Measurements from ENCODE around the gene RNF31.
A peak's percentile ranks its signal among the peaks of the same experiment; 100 is the strongest.

RNF31 gene

GRCh38 chr14:24108336-24108874 lies 38.9 kb upstream of the RNF31 start:
- Histone ChIP-seq H3K4me3 (ENCODE audit: low read length) (no peak overlapping the region), H3K4me1 (ENCODE audit: control insufficient read depth, insufficient read depth, low read length) (peaks cover 2% of the 10 kb centered on the region), H3K9me3 (ENCODE audit: control insufficient read depth, low read length) (no peaks in the 10 kb centered on the region), H3K36me3 (ENCODE audit: control insufficient read depth, insufficient read depth, low read length, severe bottlenecking) (peaks cover 12% of the 10 kb centered on the region), H3K9ac (ENCODE audit: low read length) (no peak overlapping the region), H3K27me3 (replicated peaks; ENCODE audit: control insufficient read depth, insufficient read depth, low read length) (no peaks in the 10 kb centered on the region)
- no peak for DNase-seq (ENCODE audit: low read depth)

DNA sequence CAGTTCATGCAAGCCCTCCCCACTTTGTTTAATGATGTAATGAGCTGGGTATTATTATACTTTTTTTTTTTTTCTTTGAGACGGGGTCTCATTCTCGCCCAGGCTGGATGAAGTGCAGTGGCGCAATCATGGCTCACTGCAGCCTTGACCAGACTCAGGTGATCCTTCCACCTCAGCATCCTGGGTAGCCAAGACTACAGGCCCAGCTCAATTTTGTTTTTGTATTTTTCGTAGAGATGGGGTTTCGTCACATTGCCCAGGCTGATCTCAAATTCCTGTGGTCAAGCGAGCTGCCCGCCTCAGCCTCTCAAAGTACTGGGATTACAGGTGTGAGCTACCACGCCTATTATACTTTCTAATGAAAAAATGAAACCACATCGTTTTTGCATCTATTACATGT lies 37.2 kb upstream of the RNF31 start:
- DNase-seq (ENCODE audit: low read depth): no peak
- H3K9ac ChIP-seq (ENCODE audit: low read length): no peak overlapping the region
- no peak overlapping the region for H3K4me3 ChIP-seq (ENCODE audit: low read length)
- H3K4me1 ChIP-seq (ENCODE audit: control insufficient read depth, insufficient read depth, low read length): peaks cover 5% of the 10 kb centered on the region
- no peaks in the 10 kb centered on the region for H3K27me3 ChIP-seq (replicated peaks; ENCODE audit: control insufficient read depth, insufficient read depth, low read length)
- no peaks in the 10 kb centered on the region for H3K9me3 ChIP-seq (ENCODE audit: control insufficient read depth, low read length)
- H3K36me3 ChIP-seq (ENCODE audit: control insufficient read depth, insufficient read depth, low read length, severe bottlenecking): no peaks in the 10 kb centered on the region

GRCh38 chr14:24110523-24110922 lies 36.8 kb upstream of the RNF31 start:
- no peak overlapping the region for H3K4me3 ChIP-seq (ENCODE audit: low read length)
- no peaks in the 10 kb centered on the region for H3K9me3 ChIP-seq (ENCODE audit: control insufficient read depth, low read length)
- no peak overlapping the region for H3K9ac ChIP-seq (ENCODE audit: low read length)
- H3K27me3 ChIP-seq (replicated peaks; ENCODE audit: control insufficient read depth, insufficient read depth, low read length): no peaks in the 10 kb centered on the region
- peaks cover 7% of the 10 kb centered on the region for H3K4me1 ChIP-seq (ENCODE audit: control insufficient read depth, insufficient read depth, low read length)
- no peaks in the 10 kb centered on the region for H3K36me3 ChIP-seq (ENCODE audit: control insufficient read depth, insufficient read depth, low read length, severe bottlenecking)
- DNase-seq (ENCODE audit: low read depth): no peak

DNA sequence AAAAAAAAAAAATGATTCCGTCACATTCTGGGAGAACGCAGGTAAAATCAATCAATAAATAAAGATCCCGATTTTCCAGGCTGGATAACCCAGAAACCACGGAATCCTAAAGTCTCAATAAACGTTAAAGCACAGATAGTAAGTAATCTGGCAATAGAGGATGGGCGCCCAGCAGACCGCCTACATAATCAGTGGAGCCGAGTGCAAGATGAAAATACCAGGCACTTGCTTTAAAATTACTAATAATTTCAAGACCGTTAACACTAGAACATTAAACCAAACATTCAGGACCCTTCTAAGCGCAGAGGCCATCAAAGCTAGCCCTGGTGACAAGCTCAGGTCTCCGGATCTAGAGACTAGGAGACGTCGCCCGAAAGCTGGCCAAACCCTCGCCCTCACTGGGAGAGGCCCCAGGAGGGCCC lies 33.9 kb upstream of the RNF31 start:
- Histone ChIP-seq H3K9ac (ENCODE audit: low read length) (peak overlapping the region; percentile 95), H3K36me3 (ENCODE audit: control insufficient read depth, insufficient read depth, low read length, severe bottlenecking) (peaks cover 14% of the 10 kb centered on the region), H3K4me3 (ENCODE audit: low read length) (peak overlapping the region; percentile 87), H3K4me1 (ENCODE audit: control insufficient read depth, insufficient read depth, low read length) (peaks cover 15% of the 10 kb centered on the region), H3K9me3 (ENCODE audit: control insufficient read depth, low read length) (no peaks in the 10 kb centered on the region), H3K27me3 (replicated peaks; ENCODE audit: control insufficient read depth, insufficient read depth, low read length) (no peaks in the 10 kb centered on the region)
- no peak for DNase-seq (ENCODE audit: low read depth)

DNA sequence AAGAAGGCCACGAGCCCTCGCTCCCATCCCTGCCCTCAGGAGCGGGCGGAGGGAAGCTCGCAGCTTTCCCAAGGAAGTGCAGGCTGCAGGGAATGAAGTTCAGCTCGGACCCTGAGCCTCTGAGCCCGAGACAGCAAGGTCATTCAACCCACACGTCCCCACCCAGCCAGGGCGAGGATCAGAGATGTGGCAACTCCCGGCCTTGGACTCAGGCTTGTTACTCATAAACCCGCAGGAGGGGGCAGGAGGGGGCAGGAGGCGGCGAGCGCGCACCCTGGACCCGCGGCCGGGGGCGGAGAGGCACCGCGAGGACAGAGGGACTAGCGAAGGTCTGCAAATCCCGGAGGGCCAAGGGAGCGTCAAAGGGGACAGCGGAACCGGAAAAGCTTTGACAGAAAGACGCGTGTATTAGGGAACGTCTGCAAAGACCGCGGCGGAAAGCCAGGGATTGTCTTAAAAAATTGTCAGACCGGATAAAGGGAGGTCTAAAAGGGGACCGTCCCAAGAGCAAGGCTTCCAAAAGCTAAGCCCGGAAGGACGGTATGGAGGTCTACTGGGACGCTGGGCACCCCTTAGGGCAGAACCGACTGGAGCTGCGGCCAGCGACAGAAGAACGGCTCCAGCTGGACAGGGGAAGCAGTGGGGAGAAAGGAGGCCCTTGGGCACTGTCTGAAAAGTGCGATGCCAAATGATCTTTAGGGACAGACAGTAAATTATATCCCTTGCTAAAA lies 33.3 kb upstream of the RNF31 start:
- peak overlapping the region; percentile 87 for H3K4me3 ChIP-seq (ENCODE audit: low read length)
- no peaks in the 10 kb centered on the region for H3K27me3 ChIP-seq (replicated peaks; ENCODE audit: control insufficient read depth, insufficient read depth, low read length)
- no peaks in the 10 kb centered on the region for H3K9me3 ChIP-seq (ENCODE audit: control insufficient read depth, low read length)
- peak; percentile 93 for DNase-seq (ENCODE audit: low read depth)
- peak overlapping the region; percentile 95 for H3K9ac ChIP-seq (ENCODE audit: low read length)
- H3K36me3 ChIP-seq (ENCODE audit: control insufficient read depth, insufficient read depth, low read length, severe bottlenecking): peaks cover 19% of the 10 kb centered on the region
- H3K4me1 ChIP-seq (ENCODE audit: control insufficient read depth, insufficient read depth, low read length): peaks cover 15% of the 10 kb centered on the region

GRCh38 chr14:24114532-24115421 lies 32.5 kb upstream of the RNF31 start, which contains the start of the genes DCAF11 and NRL:
Gene DCAF11 (plus strand): TSS chr14:24114777. CDS start chr14:24115595, 818 bp downstream.
Gene NRL (minus strand): TSS chr14:24114949. CDS start chr14:24082848, 32,101 bp downstream.
- H3K4me1 ChIP-seq (ENCODE audit: control insufficient read depth, insufficient read depth, low read length): peaks cover 15% of the 10 kb centered on the region
- peak within 1 kb of the TSS; percentile 95 for H3K9ac ChIP-seq (ENCODE audit: low read length)
- peak within 1 kb of the TSS; percentile 87 for H3K4me3 ChIP-seq (ENCODE audit: low read length)
- H3K27me3 ChIP-seq (replicated peaks; ENCODE audit: control insufficient read depth, insufficient read depth, low read length): no peaks in the 10 kb centered on the region
- H3K9me3 ChIP-seq (ENCODE audit: control insufficient read depth, low read length): no peaks in the 10 kb centered on the region
- peaks cover 27% of the 10 kb centered on the region for H3K36me3 ChIP-seq (ENCODE audit: control insufficient read depth, insufficient read depth, low read length, severe bottlenecking)
- DNase-seq (ENCODE audit: low read depth): peak; percentile 99

GRCh38 chr14:24115422-24116127 lies 31.7 kb upstream of the RNF31 start:
- H3K27me3 ChIP-seq (replicated peaks; ENCODE audit: control insufficient read depth, insufficient read depth, low read length): no peaks in the 10 kb centered on the region
- H3K9me3 ChIP-seq (ENCODE audit: control insufficient read depth, low read length): no peaks in the 10 kb centered on the region
- peak overlapping the region; percentile 95 for H3K9ac ChIP-seq (ENCODE audit: low read length)
- no peak for DNase-seq (ENCODE audit: low read depth)
- H3K36me3 ChIP-seq (ENCODE audit: control insufficient read depth, insufficient read depth, low read length, severe bottlenecking): peaks cover 31% of the 10 kb centered on the region
- peaks cover 15% of the 10 kb centered on the region for H3K4me1 ChIP-seq (ENCODE audit: control insufficient read depth, insufficient read depth, low read length)
- peak overlapping the region; percentile 87 for H3K4me3 ChIP-seq (ENCODE audit: low read length)

DNA sequence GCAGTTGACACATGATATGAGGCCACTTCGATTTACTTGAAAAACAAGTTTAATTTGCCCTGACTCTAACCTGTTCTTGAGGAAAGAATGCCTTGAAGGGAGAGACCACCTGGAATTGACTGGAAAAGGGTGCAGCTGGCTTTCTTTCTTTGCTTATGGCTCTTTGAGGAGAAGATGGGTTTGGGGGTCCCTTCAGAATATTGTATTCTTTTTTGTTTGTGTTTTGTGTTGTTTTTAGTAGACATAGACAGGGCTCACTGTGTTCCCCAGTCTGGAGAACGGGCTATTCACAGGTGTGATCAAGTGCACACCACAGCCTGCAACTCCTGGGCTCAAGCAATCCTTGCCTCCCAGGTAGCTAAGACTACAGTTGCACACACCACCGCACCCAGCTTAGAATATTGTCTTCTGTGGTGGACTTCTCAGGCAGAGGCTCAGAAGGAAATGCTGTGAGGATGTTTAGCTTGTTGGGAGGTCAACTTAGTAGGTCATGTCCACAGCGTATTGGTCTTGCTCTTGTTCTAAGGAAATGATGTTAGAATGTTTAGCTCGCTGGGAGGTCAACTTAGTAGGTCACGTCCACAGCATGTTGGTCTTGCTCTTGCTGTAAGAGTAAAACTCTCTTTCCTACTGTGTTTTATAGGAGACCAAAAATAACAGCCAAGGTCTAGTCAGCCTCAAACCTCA lies 31.0 kb upstream of the RNF31 start:
- Histone ChIP-seq H3K9ac (ENCODE audit: low read length) (no peak overlapping the region), H3K9me3 (ENCODE audit: control insufficient read depth, low read length) (no peaks in the 10 kb centered on the region), H3K4me3 (ENCODE audit: low read length) (peak overlapping the region; percentile 87), H3K4me1 (ENCODE audit: control insufficient read depth, insufficient read depth, low read length) (peaks cover 15% of the 10 kb centered on the region), H3K36me3 (ENCODE audit: control insufficient read depth, insufficient read depth, low read length, severe bottlenecking) (peaks cover 38% of the 10 kb centered on the region), H3K27me3 (replicated peaks; ENCODE audit: control insufficient read depth, insufficient read depth, low read length) (no peaks in the 10 kb centered on the region)
- DNase-seq (ENCODE audit: low read depth): no peak

GRCh38 chr14:24117179-24117578 lies 30.1 kb upstream of the RNF31 start:
- peaks cover 15% of the 10 kb centered on the region for H3K4me1 ChIP-seq (ENCODE audit: control insufficient read depth, insufficient read depth, low read length)
- H3K4me3 ChIP-seq (ENCODE audit: low read length): no peak overlapping the region
- H3K27me3 ChIP-seq (replicated peaks; ENCODE audit: control insufficient read depth, insufficient read depth, low read length): no peaks in the 10 kb centered on the region
- DNase-seq (ENCODE audit: low read depth): no peak
- peaks cover 45% of the 10 kb centered on the region for H3K36me3 ChIP-seq (ENCODE audit: control insufficient read depth, insufficient read depth, low read length, severe bottlenecking)
- H3K9ac ChIP-seq (ENCODE audit: low read length): no peak overlapping the region
- H3K9me3 ChIP-seq (ENCODE audit: control insufficient read depth, low read length): no peaks in the 10 kb centered on the region

GRCh38 chr14:24119691-24120090 lies 27.6 kb upstream of the RNF31 start:
- Histone ChIP-seq H3K9ac (ENCODE audit: low read length) (no peak overlapping the region), H3K4me1 (ENCODE audit: control insufficient read depth, insufficient read depth, low read length) (peaks cover 10% of the 10 kb centered on the region), H3K36me3 (ENCODE audit: control insufficient read depth, insufficient read depth, low read length, severe bottlenecking) (peaks cover 57% of the 10 kb centered on the region), H3K27me3 (replicated peaks; ENCODE audit: control insufficient read depth, insufficient read depth, low read length) (no peaks in the 10 kb centered on the region), H3K9me3 (ENCODE audit: control insufficient read depth, low read length) (no peaks in the 10 kb centered on the region), H3K4me3 (ENCODE audit: low read length) (no peak overlapping the region)
- DNase-seq (ENCODE audit: low read depth): no peak
